HG02798 (cell line): ENCODE results near the gene GPR137.

ENCODE experiments used
- ATAC-seq: cut with Tn5 transposase; IDR thresholded peaks from one replicate; pipeline ENCODE4 v1.9.1; 2021; ENCODE audit warnings: mild to moderate bottlenecking; ENCODE audit not compliant: unreplicated experiment, poor library complexity

Gene GPR137

GRCh38 chr11:64249038-64249437, 36.6 kb upstream of the GPR137 start:
- no peak for ATAC-seq

GRCh38 chr11:64249563-64250414, 35.9 kb upstream of the GPR137 start:
- no peak for ATAC-seq

- ATAC-seq: no peak
Measured at GRCh38 chr11:64250415-64251015, 35.1 kb upstream of the GPR137 start.

- peak; percentile 46 for ATAC-seq
Measured at GRCh38 chr11:64251016-64251752, 34.5 kb upstream of the GPR137 start, which contains the start of gene PLCB3. Gene PLCB3 (plus strand): TSS chr11:64251530. CDS start chr11:64251650, 120 bp downstream.

GRCh38 chr11:64251753-64252002, 34.0 kb upstream of the GPR137 start:
- no peak for ATAC-seq

- no peak for ATAC-seq
Measured at GRCh38 chr11:64252003-64252872, 33.4 kb upstream of the GPR137 start.

- ATAC-seq: no peak
Measured at GRCh38 chr11:64253043-64253442, 32.6 kb upstream of the GPR137 start.

- no peak for ATAC-seq
Measured at GRCh38 chr11:64253481-64253880, 32.2 kb upstream of the GPR137 start.

GRCh38 chr11:64254326-64254725, 31.3 kb upstream of the GPR137 start:
- ATAC-seq: no peak

GRCh38 chr11:64255135-64256128, 30.2 kb upstream of the GPR137 start:
- no peak for ATAC-seq

- ATAC-seq: no peak
Measured at GRCh38 chr11:64256300-64256699, 29.3 kb upstream of the GPR137 start.

- no peak for ATAC-seq
Measured at GRCh38 chr11:64258356-64258755, 27.3 kb upstream of the GPR137 start.

- ATAC-seq: no peak
Measured at GRCh38 chr11:64258946-64259532, 26.6 kb upstream of the GPR137 start.

- ATAC-seq: no peak
Measured at GRCh38 chr11:64259533-64260067, 26.0 kb upstream of the GPR137 start.

- ATAC-seq: no peak
Measured at GRCh38 chr11:64260147-64260708, 25.4 kb upstream of the GPR137 start.

- no peak for ATAC-seq
Measured at GRCh38 chr11:64261556-64262080, 24.0 kb upstream of the GPR137 start.

- ATAC-seq: no peak
Measured at GRCh38 chr11:64262271-64263002, 23.2 kb upstream of the GPR137 start.
